GM18867 (cell line): Measurements from ENCODE around the gene PRODH.
"Not testable (repeated sequence)": the region's sequence is repeated elsewhere in the genome, so short reads cannot be mapped to it uniquely, and the experiment has no call there.

ENCODE experiments used
- ATAC-seq: cut with Tn5 transposase; IDR thresholded peaks from one replicate; pipeline ENCODE4 v1.9.1; 2021; ENCODE audit warnings: mild to moderate bottlenecking, moderate library complexity; ENCODE audit not compliant: unreplicated experiment

The PRODH gene

GRCh38 chr22:18955696-18956095 is 19.6 kb upstream of the PRODH start:
- no peak for ATAC-seq

DNA sequence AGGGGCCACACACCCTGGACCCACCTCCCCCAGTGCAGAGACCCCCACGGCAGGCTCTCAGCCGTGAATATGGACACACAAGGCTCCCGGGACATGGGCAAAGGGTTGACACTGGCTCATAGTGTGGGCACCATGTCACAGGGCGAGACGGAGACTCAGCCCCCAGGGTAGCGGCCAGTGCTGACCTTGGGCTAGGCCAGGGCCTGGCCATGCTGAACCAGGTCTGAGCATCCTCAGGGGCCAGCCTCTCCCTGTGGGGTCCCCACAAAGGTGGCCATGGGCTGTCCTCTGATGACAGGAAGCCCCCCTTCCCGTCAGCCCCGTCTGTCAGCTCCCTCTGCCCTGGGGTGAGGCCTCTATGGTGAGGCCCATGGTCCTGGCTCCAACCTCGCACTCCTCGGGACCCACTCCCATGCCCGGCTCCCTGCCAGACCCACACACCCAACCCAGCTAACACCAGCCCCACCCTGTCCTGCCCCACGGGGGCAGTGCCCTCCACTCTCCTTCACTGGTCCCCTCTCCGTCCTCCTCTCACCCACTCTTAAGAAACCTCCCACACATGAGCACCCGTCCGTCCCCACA is 19.0 kb upstream of the PRODH start:
- ATAC-seq = no peak

- ATAC-seq = not testable (repeated sequence)
Observed at GRCh38 chr22:18954303-18954989, 18.4 kb upstream of the PRODH start.

DNA sequence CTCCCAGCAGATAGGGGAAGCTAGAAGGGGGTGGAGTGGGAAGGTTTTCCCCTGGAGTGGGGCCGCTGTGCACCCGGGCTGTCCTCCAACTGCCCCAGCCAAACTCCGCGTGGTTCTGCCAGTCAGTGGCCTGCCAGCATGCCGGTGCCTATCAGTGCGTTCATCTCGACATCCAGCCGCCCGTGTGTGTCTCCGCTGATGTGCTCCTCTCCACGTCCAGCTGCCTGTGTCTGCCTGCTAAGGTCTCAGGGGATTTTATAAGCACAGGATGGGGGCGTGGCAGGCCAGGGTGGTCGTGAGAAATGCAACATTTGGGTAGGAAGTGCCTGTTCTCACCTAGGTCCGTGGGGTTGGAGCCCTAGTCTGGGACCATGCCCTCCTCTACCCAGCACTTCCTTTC is 17.0 kb upstream of the PRODH start:
- ATAC-seq = not testable (repeated sequence)

DNA sequence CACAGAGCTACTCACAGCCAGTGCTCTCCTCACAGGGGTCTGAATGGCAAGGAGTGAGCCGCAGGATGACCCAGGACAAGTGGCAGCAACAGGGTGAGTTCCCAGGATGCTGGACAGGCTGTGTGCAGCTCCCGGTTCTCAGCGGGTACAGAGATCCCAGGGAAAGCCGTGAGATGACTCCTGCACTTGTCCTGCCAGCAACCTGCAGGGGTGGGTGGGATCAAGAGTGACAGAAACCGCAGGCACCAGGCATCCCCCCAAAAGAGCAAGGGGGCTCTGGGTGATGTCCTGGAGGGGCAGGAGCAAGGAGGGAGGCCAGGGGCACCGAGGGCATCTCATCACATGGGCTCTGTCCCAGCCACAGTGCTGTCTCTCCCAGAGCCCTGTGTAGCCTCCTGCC is 15.9 kb upstream of the PRODH start:
- ATAC-seq = no peak

- no peak for ATAC-seq
Observed at GRCh38 chr22:18950141-18950540, 14.0 kb upstream of the PRODH start.

GRCh38 chr22:18947905-18948304 is 11.8 kb upstream of the PRODH start:
- no peak for ATAC-seq

DNA sequence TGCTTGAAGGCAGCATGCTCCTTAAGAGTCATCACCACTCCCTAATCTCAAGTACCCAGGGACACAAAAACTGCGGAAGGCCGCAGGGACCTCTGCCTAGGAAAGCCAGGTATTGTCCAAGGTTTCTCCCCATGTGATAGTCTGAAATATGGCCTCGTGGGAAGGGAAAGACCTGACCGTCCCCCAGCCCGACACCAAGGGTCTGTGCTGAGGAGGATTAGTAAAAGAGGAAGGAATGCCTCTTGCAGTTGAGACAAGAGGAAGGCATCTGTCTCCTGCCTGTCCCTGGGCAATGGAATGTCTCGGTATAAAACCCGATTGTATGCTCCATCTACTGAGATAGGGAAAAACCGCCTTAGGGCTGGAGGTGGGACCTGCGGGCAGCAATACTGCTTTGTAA is 11.0 kb upstream of the PRODH start:
- not testable (repeated sequence) for ATAC-seq

- ATAC-seq = not testable (repeated sequence)
Observed at GRCh38 chr22:18938691-18939090, 2.6 kb upstream of the PRODH start.

DNA sequence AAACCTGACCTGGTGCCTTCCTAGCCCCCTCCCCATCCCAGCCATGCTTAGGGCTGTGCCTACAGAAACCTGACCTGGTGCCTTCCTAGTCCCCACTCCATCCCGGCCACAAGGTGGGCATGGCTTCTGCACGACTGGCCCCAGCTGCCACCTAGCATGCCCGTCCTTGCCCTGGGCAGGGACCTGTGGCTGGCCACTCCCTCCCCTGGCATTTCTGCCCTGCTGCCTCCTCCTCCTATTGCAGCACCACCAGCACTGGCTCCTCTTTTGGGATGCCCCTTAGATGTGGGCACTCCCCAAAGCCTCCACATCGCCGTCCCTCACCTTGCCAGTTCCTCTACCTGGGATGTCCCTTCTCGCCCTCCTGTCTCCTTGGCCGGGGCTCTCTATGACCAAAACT is 1.4 kb downstream of the PRODH start:
- ATAC-seq = not testable (repeated sequence)

GRCh38 chr22:18933914-18934313 is 2.2 kb downstream of the PRODH start:
- ATAC-seq = no peak

GRCh38 chr22:18931905-18932652 is 4.0 kb downstream of the PRODH start:
- ATAC-seq = no peak

- no peak for ATAC-seq
Observed at GRCh38 chr22:18929459-18929858, 6.6 kb downstream of the PRODH start.

DNA sequence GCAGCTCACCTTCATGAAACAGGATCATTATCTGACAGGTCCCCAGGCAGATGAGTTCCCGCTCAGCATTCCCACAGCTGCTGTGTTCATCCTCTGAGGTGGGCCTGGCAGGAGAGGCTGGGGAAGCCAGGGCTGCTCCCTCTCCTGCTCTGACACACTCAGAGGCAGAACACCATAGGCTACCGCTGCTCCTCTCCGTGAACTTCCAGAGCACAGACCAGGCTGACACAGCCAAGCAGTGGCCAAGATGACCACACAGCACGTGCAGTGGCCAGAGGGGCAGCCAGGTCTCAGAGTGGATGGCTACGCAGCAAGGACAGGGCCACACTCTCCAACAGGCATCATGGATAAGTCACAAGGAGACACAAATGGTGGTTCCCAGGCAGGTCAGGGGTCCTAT is 8.5 kb downstream of the PRODH start:
- ATAC-seq = no peak

GRCh38 chr22:18927020-18927419 is 9.1 kb downstream of the PRODH start:
- ATAC-seq = no peak

DNA sequence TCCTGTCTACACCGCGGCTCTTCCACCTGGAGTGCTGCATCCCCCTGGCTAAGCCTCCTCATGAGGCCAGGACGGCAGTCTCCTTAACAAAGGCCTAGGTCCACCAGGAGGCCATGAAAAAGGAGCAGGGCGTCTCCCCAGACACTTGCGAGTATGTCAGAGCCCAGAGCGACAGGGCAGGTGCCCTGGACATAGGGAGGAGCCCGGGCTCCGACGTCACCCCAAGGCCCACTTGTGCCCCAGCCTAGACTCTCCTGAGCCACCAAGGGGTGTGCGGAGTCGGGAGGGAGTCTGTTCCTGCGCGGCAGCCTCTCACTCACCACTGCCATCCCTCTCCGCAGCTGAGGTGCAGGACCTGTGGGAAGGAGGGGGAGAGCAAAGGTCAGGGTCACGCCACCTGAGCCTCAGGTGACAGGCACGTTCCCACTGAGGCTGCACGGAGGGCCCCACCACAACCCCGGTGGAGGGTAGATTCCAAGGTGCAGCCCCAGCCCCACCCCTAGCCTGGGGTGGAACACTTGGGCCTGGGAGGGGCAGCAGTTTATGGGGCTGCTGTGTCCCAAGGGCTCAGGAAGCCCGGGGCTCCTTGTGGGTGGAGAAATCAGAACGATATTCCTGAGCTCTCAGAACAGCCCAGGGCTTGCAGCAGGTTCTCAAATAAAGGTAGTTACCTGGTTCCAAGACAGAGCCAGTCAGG is 10.6 kb downstream of the PRODH start:
- ATAC-seq = no peak

GRCh38 chr22:18920257-18920902 is 15.7 kb downstream of the PRODH start:
- not testable (repeated sequence) for ATAC-seq

DNA sequence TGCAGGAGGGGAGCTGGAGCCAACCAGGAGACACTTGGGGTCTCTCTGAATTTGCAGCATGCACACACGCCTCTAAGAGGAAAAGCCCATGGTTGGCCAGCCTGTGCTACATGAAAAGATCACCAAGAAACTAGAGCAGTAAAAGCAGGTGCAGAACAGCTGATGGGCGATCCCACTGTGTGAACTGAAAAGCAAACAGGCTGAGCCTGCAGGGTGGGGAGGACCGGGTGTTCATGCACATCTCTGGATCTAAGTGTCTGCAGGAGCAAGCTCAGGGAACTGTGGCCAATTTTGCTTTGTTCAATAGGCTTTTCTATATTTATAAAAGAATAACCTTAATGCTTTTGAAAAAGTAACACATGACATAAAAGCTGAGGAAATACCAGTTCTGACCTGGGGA is 18.3 kb downstream of the PRODH start:
- ATAC-seq = not testable (repeated sequence)

- ATAC-seq = not testable (repeated sequence)
Observed at GRCh38 chr22:18915550-18915949, 20.5 kb downstream of the PRODH start.

- not testable (repeated sequence) for ATAC-seq
Observed at GRCh38 chr22:18914558-18914957, 21.5 kb downstream of the PRODH start.
